ENCODE results near the gene SAA1. TPM values are rescaled to one million over a fixed set of nuclear protein-coding genes. Genes with fewer than 3 reads are reported as not detected.

The SAA1 gene
- total RNA-seq, 1 donor from 2014 or later: not detected

GRCh38 chr11:18308242-18308641 is 42.2 kb downstream of the SAA1 start:
- intact Hi-C loops (cut with micrococcal nuclease): no loop called here

GRCh38 chr11:18309691-18310090 is 43.6 kb downstream of the SAA1 start:
- intact Hi-C loops (cut with micrococcal nuclease): no loop called here

- intact Hi-C loops (cut with micrococcal nuclease): no loop called here
Measured at GRCh38 chr11:18310800-18311340, 44.8 kb downstream of the SAA1 start.

DNA sequence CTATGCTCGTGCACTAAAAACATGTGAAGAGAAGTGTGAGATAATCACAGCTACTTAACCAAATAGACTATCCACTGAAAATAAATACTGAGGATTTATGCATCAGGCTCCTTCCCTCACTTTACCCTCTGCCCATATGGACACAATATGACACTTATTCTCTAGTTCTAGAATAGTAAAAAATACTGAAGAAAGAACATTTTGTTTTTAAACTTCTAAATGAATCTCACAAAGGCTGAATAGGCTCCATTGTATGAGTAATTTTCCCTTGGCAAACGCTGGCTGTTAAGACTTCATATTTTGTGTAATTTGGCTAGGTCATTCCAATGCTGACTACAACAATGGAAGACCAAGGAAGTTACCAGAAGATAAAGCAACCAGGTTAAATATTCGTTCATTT is 45.9 kb downstream of the SAA1 start:
- intact Hi-C loops (cut with micrococcal nuclease): no loop called here

- intact Hi-C loops (cut with micrococcal nuclease): no loop called here
Measured at GRCh38 chr11:18312663-18313420, 46.8 kb downstream of the SAA1 start.

GRCh38 chr11:18313965-18314763 is 48.1 kb downstream of the SAA1 start:
- intact Hi-C loops (cut with micrococcal nuclease): no loop called here

DNA sequence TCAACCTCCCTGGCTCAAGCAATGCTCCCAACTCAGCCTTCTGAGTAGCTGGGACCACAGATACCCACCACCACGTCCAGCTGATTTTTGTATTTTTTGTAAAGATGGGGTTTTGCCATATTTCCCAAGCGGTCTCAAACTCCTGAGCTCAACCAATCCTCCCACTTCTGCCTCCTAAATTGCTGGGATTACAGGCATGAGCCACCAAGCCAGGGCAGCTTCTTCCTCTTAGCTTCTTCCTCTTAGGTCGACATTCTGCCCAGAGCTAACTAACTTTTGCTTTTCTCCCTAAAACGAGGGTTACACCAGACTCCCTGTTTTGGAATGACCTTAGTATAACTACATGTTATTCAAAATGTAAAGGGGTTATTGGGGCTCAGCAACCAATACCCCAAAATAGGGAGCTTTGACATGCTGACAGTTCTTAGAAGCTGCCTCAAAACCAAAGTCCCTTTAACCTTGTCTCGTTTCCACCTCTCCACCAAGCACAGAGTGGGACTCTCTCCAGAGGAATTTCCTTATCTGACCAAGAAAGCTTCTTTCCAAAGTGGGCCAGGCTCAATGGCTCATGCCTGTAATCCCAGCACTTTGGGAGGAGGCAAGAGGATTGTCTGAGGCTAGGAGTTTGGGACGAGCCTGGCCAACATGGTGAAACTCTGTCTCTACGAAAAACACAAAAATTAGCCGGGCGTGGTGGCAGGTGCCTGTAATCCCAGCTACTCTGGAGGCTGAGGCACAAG is 48.9 kb downstream of the SAA1 start:
- intact Hi-C loops (cut with micrococcal nuclease): no loop called here

GRCh38 chr11:18315893-18316292 is 49.8 kb downstream of the SAA1 start:
- intact Hi-C loops (cut with micrococcal nuclease): no loop called here

- intact Hi-C loops (cut with micrococcal nuclease): no loop called here
Measured at GRCh38 chr11:18317551-18317950, 51.5 kb downstream of the SAA1 start.

Other genes with a start within 250 kb of the SAA1 start
- 0.56 and 0.73 TPM in 2 replicates for gene TPH1, start 220.0 kb upstream of the SAA1 start, total RNA-seq
- 27.1 TPM in 2 replicates for gene SAAL1, start 160.2 kb upstream of the SAA1 start, total RNA-seq
- not detected in 2 replicates for gene MRGPRX3, start 133.7 kb upstream of the SAA1 start, total RNA-seq
- gene MRGPRX4, start 93.4 kb upstream of the SAA1 start, total RNA-seq: not detected in 2 replicates
- not detected in 2 replicates for gene SAA4, start 29.5 kb upstream of the SAA1 start, total RNA-seq
- gene SAA2, start 17.6 kb upstream of the SAA1 start, total RNA-seq: 0.27 TPM in 1 of 2 replicates, not detected in the other
- gene HPS5, start 55.9 kb downstream of the SAA1 start, total RNA-seq: 21.8 and 23.3 TPM in 2 replicates
- gene GTF2H1, start 56.3 kb downstream of the SAA1 start, total RNA-seq: 62.9 and 63.1 TPM in 2 replicates
- 873 and 884 TPM in 2 replicates for gene LDHA, start 128.3 kb downstream of the SAA1 start, total RNA-seq
- gene LDHC, start 146.1 kb downstream of the SAA1 start, total RNA-seq: not detected in 2 replicates
- 0.07 TPM in 1 of 2 replicates, not detected in the other for gene LDHAL6A, start 189.6 kb downstream of the SAA1 start, total RNA-seq

Measured in T-helper 1 cell treated with Interleukin-12 subunit alpha and Interleukin-12 subunit beta and Interleukin-4 antibody, amounts not matched to agents 30 ng/mL and 1 ng/mL, for 36 hours (primary cell).